ENCODE measurements around the gene COBLL1. TPM values are rescaled to one million over a fixed set of nuclear protein-coding genes. Genes with fewer than 3 reads are reported as not detected.

Gene COBLL1, protein sequence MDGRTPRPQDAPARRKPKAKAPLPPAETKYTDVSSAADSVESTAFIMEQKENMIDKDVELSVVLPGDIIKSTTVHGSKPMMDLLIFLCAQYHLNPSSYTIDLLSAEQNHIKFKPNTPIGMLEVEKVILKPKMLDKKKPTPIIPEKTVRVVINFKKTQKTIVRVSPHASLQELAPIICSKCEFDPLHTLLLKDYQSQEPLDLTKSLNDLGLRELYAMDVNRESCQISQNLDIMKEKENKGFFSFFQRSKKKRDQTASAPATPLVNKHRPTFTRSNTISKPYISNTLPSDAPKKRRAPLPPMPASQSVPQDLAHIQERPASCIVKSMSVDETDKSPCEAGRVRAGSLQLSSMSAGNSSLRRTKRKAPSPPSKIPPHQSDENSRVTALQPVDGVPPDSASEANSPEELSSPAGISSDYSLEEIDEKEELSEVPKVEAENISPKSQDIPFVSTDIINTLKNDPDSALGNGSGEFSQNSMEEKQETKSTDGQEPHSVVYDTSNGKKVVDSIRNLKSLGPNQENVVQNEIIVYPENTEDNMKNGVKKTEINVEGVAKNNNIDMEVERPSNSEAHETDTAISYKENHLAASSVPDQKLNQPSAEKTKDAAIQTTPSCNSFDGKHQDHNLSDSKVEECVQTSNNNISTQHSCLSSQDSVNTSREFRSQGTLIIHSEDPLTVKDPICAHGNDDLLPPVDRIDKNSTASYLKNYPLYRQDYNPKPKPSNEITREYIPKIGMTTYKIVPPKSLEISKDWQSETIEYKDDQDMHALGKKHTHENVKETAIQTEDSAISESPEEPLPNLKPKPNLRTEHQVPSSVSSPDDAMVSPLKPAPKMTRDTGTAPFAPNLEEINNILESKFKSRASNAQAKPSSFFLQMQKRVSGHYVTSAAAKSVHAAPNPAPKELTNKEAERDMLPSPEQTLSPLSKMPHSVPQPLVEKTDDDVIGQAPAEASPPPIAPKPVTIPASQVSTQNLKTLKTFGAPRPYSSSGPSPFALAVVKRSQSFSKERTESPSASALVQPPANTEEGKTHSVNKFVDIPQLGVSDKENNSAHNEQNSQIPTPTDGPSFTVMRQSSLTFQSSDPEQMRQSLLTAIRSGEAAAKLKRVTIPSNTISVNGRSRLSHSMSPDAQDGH
- total RNA-seq: 95.3 TPM
- long read RNA-seq, full-length matches to known transcripts: 13 of 41 reads
- long read RNA-seq, partial matches to known transcripts: 11 of 41 reads
- long read RNA-seq, other reads (novel, unspliced or antisense): 17 of 41 reads

DNA sequence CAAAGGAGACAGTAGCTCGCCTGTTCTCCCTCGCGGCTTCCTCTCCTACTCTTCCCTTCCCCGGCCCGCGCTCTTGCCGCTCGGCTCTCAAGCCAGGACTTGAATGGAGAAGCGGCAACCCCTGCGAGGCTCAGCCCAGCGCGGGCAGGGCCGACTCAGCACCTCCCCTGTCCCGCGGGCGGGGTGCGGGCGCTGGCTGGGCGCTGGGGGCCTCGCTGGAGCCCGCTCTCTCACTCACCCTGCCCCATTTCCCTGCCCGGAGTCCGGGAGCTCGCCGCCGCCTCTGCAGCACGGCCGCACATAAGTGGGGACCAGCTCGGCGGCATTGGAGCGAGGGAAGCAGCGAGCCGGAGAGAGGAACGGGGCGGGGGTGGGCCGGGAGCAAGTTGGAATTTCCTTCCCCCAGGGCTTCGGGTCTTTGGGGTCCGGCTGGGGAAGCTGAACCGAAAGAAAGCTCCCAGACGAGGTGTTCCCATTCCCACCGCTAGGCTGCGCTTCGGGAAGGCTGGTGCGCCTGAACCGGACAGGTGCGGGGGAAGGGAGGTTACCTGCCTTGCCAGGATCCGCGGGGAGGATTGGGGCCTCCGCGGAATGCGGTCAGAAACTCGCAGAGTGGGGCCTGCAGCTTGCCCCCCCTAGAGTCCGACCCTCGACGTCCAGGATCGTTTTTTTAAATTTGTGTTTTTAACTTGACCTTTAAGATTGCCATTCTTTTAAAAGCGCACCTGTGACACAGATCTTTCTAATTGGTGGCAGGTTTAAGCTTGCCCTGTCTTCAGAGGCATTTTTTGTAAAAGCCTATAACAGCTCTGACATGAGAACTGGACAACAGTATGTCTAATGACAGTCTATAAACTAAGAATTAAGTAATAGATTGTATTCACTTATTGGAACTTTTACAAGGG lies at the start of gene COBLL1:
Gene COBLL1, minus strand, starts transcription at position 105 of the 905 bp plus-strand sequence. CDS start 627 bp downstream, outside the sequence.
- DNase-seq (peak; percentile 92), ATAC-seq (peak; percentile 82)
- H3K36me3 ChIP-seq: no peaks in the 10 kb centered on the region
- intact Hi-C loops (cut with DNase I): no loop called here
- peaks cover 6% of the 10 kb centered on the region for H3K4me1 ChIP-seq
- peak within 1 kb of the TSS; percentile 80 for H3K4me3 ChIP-seq
- H3K9me3 ChIP-seq: no peaks in the 10 kb centered on the region
- no peaks in the 10 kb centered on the region for H3K27me3 ChIP-seq
- peak within 1 kb of the TSS; percentile 93 for H3K27ac ChIP-seq
- TF ChIP-seq, protein P1, sequence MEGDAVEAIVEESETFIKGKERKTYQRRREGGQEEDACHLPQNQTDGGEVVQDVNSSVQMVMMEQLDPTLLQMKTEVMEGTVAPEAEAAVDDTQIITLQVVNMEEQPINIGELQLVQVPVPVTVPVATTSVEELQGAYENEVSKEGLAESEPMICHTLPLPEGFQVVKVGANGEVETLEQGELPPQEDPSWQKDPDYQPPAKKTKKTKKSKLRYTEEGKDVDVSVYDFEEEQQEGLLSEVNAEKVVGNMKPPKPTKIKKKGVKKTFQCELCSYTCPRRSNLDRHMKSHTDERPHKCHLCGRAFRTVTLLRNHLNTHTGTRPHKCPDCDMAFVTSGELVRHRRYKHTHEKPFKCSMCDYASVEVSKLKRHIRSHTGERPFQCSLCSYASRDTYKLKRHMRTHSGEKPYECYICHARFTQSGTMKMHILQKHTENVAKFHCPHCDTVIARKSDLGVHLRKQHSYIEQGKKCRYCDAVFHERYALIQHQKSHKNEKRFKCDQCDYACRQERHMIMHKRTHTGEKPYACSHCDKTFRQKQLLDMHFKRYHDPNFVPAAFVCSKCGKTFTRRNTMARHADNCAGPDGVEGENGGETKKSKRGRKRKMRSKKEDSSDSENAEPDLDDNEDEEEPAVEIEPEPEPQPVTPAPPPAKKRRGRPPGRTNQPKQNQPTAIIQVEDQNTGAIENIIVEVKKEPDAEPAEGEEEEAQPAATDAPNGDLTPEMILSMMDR (IDR thresholded peaks at IDR 0.05): peak; percentile 78

DNA sequence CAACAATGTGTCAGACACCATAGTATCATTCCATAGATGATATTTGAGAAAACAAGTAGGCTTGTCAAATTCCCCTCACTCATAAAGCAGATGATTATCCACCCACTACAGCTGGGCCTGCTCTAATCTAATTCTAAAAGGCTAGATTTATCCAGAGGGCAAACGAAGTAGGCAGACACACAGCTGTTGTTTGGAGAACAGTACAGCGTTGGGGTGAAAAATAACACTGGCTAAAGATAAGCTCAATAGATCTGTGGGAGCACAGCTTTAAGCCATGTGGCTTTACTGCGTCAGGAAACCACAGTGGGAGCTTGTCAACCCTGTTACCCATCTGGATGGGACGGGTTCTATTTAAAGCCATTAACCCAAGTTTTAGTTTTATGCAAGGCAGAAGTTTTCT lies 48.9 kb upstream of the COBLL1 start:
- ATAC-seq (no peak), DNase-seq (no peak)
- no peaks in the 10 kb centered on the region for H3K27me3 ChIP-seq
- H3K9me3 ChIP-seq: no peaks in the 10 kb centered on the region
- TF ChIP-seq, protein P1 (IDR thresholded peaks at IDR 0.05): no peak
- H3K4me3 ChIP-seq: no peak overlapping the region
- no peaks in the 10 kb centered on the region for H3K36me3 ChIP-seq
- no peaks in the 10 kb centered on the region for H3K4me1 ChIP-seq
- H3K27ac ChIP-seq: no peak overlapping the region
- intact Hi-C loops (cut with DNase I): no loop called here

DNA sequence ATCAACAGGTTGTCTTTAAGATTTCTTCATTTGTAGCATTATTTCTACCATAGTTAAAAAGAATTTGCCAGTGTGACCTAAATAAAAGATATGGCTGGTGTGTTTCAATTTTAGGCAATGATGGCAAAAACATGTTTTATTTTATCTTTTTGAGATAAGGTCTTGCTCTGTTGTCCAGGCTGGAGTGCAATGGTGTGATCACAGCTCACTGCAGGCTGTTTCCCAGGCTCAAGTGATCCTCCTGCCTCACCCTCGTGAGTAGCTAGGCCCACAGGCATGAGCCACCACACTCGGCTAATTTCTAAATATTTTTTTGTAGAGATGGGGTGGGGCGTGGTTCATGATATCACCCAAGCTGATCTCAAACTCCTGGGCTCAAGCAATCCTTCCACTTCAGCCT lies 47.0 kb upstream of the COBLL1 start:
- TF ChIP-seq, protein P1 (IDR thresholded peaks at IDR 0.05): no peak
- Histone ChIP-seq H3K27ac (no peak overlapping the region), H3K36me3 (no peaks in the 10 kb centered on the region), H3K9me3 (no peaks in the 10 kb centered on the region), H3K4me3 (no peak overlapping the region), H3K4me1 (no peaks in the 10 kb centered on the region), H3K27me3 (no peaks in the 10 kb centered on the region)
- no peak for ATAC-seq
- intact Hi-C loops (cut with DNase I): no loop called here
- no peak for DNase-seq

DNA sequence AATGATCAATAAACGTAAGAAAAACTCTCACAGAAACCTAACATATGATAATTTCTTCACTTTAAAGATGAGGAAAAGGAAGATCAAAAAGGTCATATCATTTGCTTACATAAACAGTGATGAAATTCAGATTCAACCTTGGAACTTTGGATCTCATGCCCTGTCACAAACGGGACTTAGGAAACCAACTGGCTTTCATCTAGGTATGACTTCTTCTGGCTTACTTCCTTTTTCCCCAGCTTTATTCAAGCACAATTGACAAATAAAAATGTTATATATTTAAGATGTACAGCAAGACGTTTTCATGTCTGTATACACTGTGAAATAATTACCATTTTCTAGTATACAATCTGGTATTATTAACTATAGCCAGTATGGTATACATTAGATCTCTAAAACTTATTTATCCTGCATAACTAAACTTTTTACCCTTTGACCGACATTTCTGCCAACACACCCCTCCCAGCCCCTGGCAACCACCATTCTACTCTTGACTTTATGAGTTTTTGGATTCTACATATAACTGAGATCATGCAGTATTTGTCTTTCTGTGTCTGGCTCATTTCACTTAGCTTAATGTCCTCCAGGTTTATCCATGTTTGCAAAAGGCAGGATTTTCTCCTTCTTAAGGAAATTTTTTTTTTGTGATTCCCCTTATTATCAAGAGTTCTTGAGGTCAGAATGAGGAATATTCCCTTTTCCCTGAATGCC lies 46.0 kb upstream of the COBLL1 start:
- ATAC-seq (no peak), DNase-seq (no peak)
- TF ChIP-seq, protein P1 (IDR thresholded peaks at IDR 0.05): no peak
- Histone ChIP-seq H3K9me3 (no peaks in the 10 kb centered on the region), H3K27me3 (no peaks in the 10 kb centered on the region), H3K4me1 (no peaks in the 10 kb centered on the region), H3K4me3 (no peak overlapping the region), H3K27ac (no peak overlapping the region), H3K36me3 (no peaks in the 10 kb centered on the region)
- intact Hi-C loops (cut with DNase I): no loop called here

Measured in upper lobe of right lung (tissue), 1 donor.